Breast epithelium (tissue), 3 donors: ENCODE results near the gene ETS2.
"Not testable (repeated sequence)": the region's sequence is repeated elsewhere in the genome, so short reads cannot be mapped to it uniquely, and the experiment has no call there.

ENCODE experiments used
- CTCF ChIP-seq, 3 donors: fragments of 450-650 bp; IDR thresholded peaks; one replicate each; pipeline ENCODE4 v1.5.1; 2016 to 2017; ENCODE audit warnings: antibody characterized with exemption in 3 of 3, mild to moderate bottlenecking in 3 of 3, moderate library complexity in 3 of 3
- POLR2A ChIP-seq: fragments of 450-650 bp; IDR thresholded peaks from one replicate; pipeline ENCODE4 v1.6.1; 2016; ENCODE audit warnings: antibody characterized with exemption, mild to moderate bottlenecking, moderate library complexity
- POLR2AphosphoS5 ChIP-seq, 3 donors: sonication (generic); formaldehyde crosslinking; IDR thresholded peaks; one replicate each; pipeline ENCODE4 v1.6.1; 2017; ENCODE audit warnings: antibody characterized with exemption in 3 of 3

GRCh38 chr21:38845374-38845773, 39.6 kb downstream of the ETS2 start:
- not testable (repeated sequence) for TF ChIP-seq CTCF (IDR thresholded peaks at IDR 0.05); POLR2A; POLR2AphosphoS5 (IDR thresholded peaks at IDR 0.05)
